GM21360 (cell line): ENCODE results near the gene PNKD.

ENCODE experiments used
- ATAC-seq: cut with Tn5 transposase; IDR thresholded peaks from one replicate; pipeline ENCODE4 v1.9.1; 2021; ENCODE audit warnings: mild to moderate bottlenecking, moderate library complexity; ENCODE audit not compliant: unreplicated experiment

The PNKD gene

GRCh38 chr2:218269900-218270720, at the start of gene PNKD, which contains the start of gene AAMP:
Gene PNKD, plus strand, starts transcription at chr2:218270519. Its CDS starts 17 bp downstream, at chr2:218270536.
Gene AAMP, minus strand, starts transcription at chr2:218270137. Its CDS starts 51 bp downstream, at chr2:218270086.
- peak; percentile 88 for ATAC-seq

- no peak for ATAC-seq
Observed at GRCh38 chr2:218221000-218221399, 49.3 kb upstream of the PNKD start.

GRCh38 chr2:218223046-218223445, 47.3 kb upstream of the PNKD start:
- ATAC-seq: no peak

GRCh38 chr2:218224186-218224585, 46.1 kb upstream of the PNKD start:
- ATAC-seq: no peak

GRCh38 chr2:218226903-218227302, 43.4 kb upstream of the PNKD start:
- no peak for ATAC-seq

GRCh38 chr2:218228366-218229090, 41.8 kb upstream of the PNKD start:
- no peak for ATAC-seq

- peak; percentile 89 for ATAC-seq
Observed at GRCh38 chr2:218229239-218229638, 41.1 kb upstream of the PNKD start.

GRCh38 chr2:218229851-218230250, 40.5 kb upstream of the PNKD start:
- ATAC-seq: no peak

- no peak for ATAC-seq
Observed at GRCh38 chr2:218230882-218231281, 39.4 kb upstream of the PNKD start.

- ATAC-seq: no peak
Observed at GRCh38 chr2:218233543-218233942, 36.8 kb upstream of the PNKD start.

- no peak for ATAC-seq
Observed at GRCh38 chr2:218234521-218234920, 35.8 kb upstream of the PNKD start.

- ATAC-seq: no peak
Observed at GRCh38 chr2:218235017-218235416, 35.3 kb upstream of the PNKD start.

- no peak for ATAC-seq
Observed at GRCh38 chr2:218236829-218237228, 33.5 kb upstream of the PNKD start.

GRCh38 chr2:218238887-218239286, 31.4 kb upstream of the PNKD start:
- ATAC-seq: no peak

GRCh38 chr2:218244204-218244603, 26.1 kb upstream of the PNKD start:
- no peak for ATAC-seq

- no peak for ATAC-seq
Observed at GRCh38 chr2:218244665-218245064, 25.7 kb upstream of the PNKD start.

- ATAC-seq: no peak
Observed at GRCh38 chr2:218245214-218245613, 25.1 kb upstream of the PNKD start.

GRCh38 chr2:218249691-218250090, 20.6 kb upstream of the PNKD start:
- ATAC-seq: no peak

GRCh38 chr2:218252509-218253231, 17.6 kb upstream of the PNKD start:
- ATAC-seq: no peak

- ATAC-seq: no peak
Observed at GRCh38 chr2:218253232-218253625, 17.1 kb upstream of the PNKD start.

GRCh38 chr2:218255446-218255845, 14.9 kb upstream of the PNKD start:
- no peak for ATAC-seq
